ENCODE measurements around the gene CDC25A. TPM values are rescaled to one million over a fixed set of nuclear protein-coding genes. Genes with fewer than 3 reads are reported as not detected.

CDC25A gene
- total and polyA plus RNA-seq, 2 experiments from 2014 or later = 17.7 to 126 TPM

DNA sequence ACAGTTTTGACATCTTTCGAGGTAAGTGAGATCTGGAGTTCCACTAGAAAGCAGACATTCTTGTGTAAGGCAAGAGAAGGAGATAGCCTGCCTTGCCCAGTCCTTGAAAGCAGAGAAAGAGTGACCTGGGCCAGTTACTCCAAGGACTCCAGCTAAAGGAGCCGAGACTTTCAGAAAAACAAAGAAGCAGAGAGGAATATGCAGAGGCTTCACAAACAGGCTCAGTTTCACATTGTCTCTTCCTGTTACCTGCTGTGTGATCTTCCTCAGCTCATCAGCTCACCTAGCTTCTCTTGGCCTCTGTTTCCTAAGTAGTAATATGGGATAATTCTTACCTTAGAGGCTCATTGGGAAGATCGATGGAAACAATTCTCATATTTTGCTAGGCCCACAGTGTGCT, 81.0 kb downstream of the CDC25A start:
- Mint-ChIP-seq H3K4me1 (peaks cover 10% of the 10 kb centered on the region), H3K27me3 (ENCODE audit: insufficient read depth, low read depth, poor library complexity) (no peaks in the 10 kb centered on the region), H3K4me3 (no peak overlapping the region), H3K36me3 (ENCODE audit: low read depth) (peaks cover 3% of the 10 kb centered on the region; the same call in 1 of the 3 replicates), H3K9me3 (no peaks in the 10 kb centered on the region; the same call in 2 of the 3 replicates), H3K27ac (peak overlapping the region; percentile 54)
- peak overlapping the region; percentile 65 for H3K27ac ChIP-seq (ENCODE audit: low read depth)
- TF ChIP-seq, protein P1, sequence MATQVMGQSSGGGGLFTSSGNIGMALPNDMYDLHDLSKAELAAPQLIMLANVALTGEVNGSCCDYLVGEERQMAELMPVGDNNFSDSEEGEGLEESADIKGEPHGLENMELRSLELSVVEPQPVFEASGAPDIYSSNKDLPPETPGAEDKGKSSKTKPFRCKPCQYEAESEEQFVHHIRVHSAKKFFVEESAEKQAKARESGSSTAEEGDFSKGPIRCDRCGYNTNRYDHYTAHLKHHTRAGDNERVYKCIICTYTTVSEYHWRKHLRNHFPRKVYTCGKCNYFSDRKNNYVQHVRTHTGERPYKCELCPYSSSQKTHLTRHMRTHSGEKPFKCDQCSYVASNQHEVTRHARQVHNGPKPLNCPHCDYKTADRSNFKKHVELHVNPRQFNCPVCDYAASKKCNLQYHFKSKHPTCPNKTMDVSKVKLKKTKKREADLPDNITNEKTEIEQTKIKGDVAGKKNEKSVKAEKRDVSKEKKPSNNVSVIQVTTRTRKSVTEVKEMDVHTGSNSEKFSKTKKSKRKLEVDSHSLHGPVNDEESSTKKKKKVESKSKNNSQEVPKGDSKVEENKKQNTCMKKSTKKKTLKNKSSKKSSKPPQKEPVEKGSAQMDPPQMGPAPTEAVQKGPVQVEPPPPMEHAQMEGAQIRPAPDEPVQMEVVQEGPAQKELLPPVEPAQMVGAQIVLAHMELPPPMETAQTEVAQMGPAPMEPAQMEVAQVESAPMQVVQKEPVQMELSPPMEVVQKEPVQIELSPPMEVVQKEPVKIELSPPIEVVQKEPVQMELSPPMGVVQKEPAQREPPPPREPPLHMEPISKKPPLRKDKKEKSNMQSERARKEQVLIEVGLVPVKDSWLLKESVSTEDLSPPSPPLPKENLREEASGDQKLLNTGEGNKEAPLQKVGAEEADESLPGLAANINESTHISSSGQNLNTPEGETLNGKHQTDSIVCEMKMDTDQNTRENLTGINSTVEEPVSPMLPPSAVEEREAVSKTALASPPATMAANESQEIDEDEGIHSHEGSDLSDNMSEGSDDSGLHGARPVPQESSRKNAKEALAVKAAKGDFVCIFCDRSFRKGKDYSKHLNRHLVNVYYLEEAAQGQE (IDR thresholded peaks at IDR 0.05; ENCODE audit: unreplicated experiment) = no peak
- TF ChIP-seq, protein P2, sequence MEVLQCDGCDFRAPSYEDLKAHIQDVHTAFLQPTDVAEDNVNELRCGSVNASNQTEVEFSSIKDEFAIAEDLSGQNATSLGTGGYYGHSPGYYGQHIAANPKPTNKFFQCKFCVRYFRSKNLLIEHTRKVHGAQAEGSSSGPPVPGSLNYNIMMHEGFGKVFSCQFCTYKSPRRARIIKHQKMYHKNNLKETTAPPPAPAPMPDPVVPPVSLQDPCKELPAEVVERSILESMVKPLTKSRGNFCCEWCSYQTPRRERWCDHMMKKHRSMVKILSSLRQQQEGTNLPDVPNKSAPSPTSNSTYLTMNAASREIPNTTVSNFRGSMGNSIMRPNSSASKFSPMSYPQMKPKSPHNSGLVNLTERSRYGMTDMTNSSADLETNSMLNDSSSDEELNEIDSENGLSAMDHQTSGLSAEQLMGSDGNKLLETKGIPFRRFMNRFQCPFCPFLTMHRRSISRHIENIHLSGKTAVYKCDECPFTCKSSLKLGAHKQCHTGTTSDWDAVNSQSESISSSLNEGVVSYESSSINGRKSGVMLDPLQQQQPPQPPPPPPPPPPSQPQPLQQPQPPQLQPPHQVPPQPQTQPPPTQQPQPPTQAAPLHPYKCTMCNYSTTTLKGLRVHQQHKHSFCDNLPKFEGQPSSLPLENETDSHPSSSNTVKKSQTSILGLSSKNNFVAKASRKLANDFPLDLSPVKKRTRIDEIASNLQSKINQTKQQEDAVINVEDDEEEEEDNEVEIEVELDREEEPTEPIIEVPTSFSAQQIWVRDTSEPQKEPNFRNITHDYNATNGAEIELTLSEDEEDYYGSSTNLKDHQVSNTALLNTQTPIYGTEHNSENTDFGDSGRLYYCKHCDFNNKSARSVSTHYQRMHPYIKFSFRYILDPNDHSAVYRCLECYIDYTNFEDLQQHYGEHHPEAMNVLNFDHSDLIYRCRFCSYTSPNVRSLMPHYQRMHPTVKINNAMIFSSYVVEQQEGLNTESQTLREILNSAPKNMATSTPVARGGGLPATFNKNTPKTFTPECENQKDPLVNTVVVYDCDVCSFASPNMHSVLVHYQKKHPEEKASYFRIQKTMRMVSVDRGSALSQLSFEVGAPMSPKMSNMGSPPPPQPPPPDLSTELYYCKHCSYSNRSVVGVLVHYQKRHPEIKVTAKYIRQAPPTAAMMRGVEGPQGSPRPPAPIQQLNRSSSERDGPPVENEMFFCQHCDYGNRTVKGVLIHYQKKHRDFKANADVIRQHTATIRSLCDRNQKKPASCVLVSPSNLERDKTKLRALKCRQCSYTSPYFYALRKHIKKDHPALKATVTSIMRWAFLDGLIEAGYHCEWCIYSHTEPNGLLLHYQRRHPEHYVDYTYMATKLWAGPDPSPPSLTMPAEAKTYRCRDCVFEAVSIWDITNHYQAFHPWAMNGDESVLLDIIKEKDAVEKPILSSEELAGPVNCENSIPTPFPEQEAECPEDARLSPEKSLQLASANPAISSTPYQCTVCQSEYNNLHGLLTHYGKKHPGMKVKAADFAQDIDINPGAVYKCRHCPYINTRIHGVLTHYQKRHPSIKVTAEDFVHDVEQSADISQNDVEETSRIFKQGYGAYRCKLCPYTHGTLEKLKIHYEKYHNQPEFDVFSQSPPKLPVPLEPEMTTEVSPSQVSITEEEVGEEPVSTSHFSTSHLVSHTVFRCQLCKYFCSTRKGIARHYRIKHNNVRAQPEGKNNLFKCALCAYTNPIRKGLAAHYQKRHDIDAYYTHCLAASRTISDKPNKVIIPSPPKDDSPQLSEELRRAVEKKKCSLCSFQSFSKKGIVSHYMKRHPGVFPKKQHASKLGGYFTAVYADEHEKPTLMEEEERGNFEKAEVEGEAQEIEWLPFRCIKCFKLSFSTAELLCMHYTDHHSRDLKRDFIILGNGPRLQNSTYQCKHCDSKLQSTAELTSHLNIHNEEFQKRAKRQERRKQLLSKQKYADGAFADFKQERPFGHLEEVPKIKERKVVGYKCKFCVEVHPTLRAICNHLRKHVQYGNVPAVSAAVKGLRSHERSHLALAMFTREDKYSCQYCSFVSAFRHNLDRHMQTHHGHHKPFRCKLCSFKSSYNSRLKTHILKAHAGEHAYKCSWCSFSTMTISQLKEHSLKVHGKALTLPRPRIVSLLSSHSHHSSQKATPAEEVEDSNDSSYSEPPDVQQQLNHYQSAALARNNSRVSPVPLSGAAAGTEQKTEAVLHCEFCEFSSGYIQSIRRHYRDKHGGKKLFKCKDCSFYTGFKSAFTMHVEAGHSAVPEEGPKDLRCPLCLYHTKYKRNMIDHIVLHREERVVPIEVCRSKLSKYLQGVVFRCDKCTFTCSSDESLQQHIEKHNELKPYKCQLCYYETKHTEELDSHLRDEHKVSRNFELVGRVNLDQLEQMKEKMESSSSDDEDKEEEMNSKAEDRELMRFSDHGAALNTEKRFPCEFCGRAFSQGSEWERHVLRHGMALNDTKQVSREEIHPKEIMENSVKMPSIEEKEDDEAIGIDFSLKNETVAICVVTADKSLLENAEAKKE (CRISPR knock-in tag; IDR thresholded peaks at IDR 0.05) = peak; percentile 75
- H3K9me2 ChIP-seq (ENCODE audit: insufficient read depth) = peaks cover 5% of the 10 kb centered on the region; the same call in 1 of the 2 replicates
- peak overlapping the region; percentile 64 for H3K4me2 ChIP-seq
- H3K79me2 ChIP-seq (replicated peaks; ENCODE audit: insufficient read depth) = no peaks in the 10 kb centered on the region
- peak; percentile 61 for DNase-seq (ENCODE audit: low spot score)
- H3K27me3 ChIP-seq (ENCODE audit: insufficient read depth) = no peaks in the 10 kb centered on the region
- ATAC-seq = peak; percentile 97
- no peak overlapping the region for H2AFZ ChIP-seq
- H3K4me3 ChIP-seq = 0 out of 2 replicates have a peak overlapping the region, but pooled peaks have one; percentile 5
- H3K36me3 ChIP-seq (ENCODE audit: insufficient read depth) = no peaks in the 10 kb centered on the region
- no peaks in the 10 kb centered on the region for H3F3A ChIP-seq (replicated peaks; ENCODE audit: low read depth)
- peaks cover 10% of the 10 kb centered on the region for H3K4me1 ChIP-seq (ENCODE audit: insufficient read depth)
- H4K20me1 ChIP-seq (replicated peaks; ENCODE audit: insufficient read depth) = no peaks in the 10 kb centered on the region

MicroRNAs within 50 kb of the gene (microRNA counts, 767-probe panel; counts per million panel counts)
- microRNA hsa-miR-4443 = 9,112 counts per million, percentile 63 among the panel's probes with 10 or more counts

Small RNAs within 50 kb of the gene (microRNA-seq; reads per million reads assigned to microRNA genes)
- gene MIR4443 = 0.66 reads per million

Small RNAs within 50 kb of the gene (small RNA-seq; reads per million reads assigned to genes)
- gene MIR4443 (ENCODE audit: low replicate concordance) (not detected), gene NDUFB1P1 (ENCODE audit: low replicate concordance) (not detected), gene RNU7-128P (ENCODE audit: low replicate concordance) (not detected), gene SNRPFP4 (ENCODE audit: low replicate concordance) (not detected)

Other genes starting within 250 kb of the CDC25A start
- 103 and 108 TPM in 2 replicates for gene MAP4, start 172.0 kb downstream of the CDC25A start, total RNA-seq (2014; rRNA removed; shearing (Covaris generic))
- gene MAP4, start 172.0 kb downstream of the CDC25A start, polyA plus RNA-seq (2016; fragmentation: Nextera tagmentation; extraction: Ambion mirVana) = 102 and 113 TPM in 2 replicates
- gene CAMP, start 35.1 kb upstream of the CDC25A start, total RNA-seq (2014; rRNA removed; shearing (Covaris generic)) = not detected in 2 replicates
- gene CAMP, start 35.1 kb upstream of the CDC25A start, polyA plus RNA-seq (2016; fragmentation: Nextera tagmentation; extraction: Ambion mirVana) = not detected in 2 replicates
- gene ZNF589, start 52.7 kb upstream of the CDC25A start, total RNA-seq (2014; rRNA removed; shearing (Covaris generic)) = 106 and 115 TPM in 2 replicates
- 32.1 and 36.3 TPM in 2 replicates for gene ZNF589, start 52.7 kb upstream of the CDC25A start, polyA plus RNA-seq (2016; fragmentation: Nextera tagmentation; extraction: Ambion mirVana)
- gene NME6, start 113.0 kb upstream of the CDC25A start, total RNA-seq (2014; rRNA removed; shearing (Covaris generic)) = 12.4 and 16.4 TPM in 2 replicates
- 11.2 and 11.7 TPM in 2 replicates for gene NME6, start 113.0 kb upstream of the CDC25A start, polyA plus RNA-seq (2016; fragmentation: Nextera tagmentation; extraction: Ambion mirVana)
- gene SPINK8, start 145.2 kb upstream of the CDC25A start, total RNA-seq (2014; rRNA removed; shearing (Covaris generic)) = not detected in 2 replicates
- gene SPINK8, start 145.2 kb upstream of the CDC25A start, polyA plus RNA-seq (2016; fragmentation: Nextera tagmentation; extraction: Ambion mirVana) = not detected in 2 replicates
- not detected in 2 replicates for gene FBXW12, start 183.8 kb upstream of the CDC25A start, total RNA-seq (2014; rRNA removed; shearing (Covaris generic))
- gene FBXW12, start 183.8 kb upstream of the CDC25A start, polyA plus RNA-seq (2016; fragmentation: Nextera tagmentation; extraction: Ambion mirVana) = 0.21 and 0.73 TPM in 2 replicates
- gene PLXNB1, start 241.7 kb upstream of the CDC25A start, total RNA-seq (2014; rRNA removed; shearing (Covaris generic)) = 144 and 164 TPM in 2 replicates
- gene PLXNB1, start 241.7 kb upstream of the CDC25A start, polyA plus RNA-seq (2016; fragmentation: Nextera tagmentation; extraction: Ambion mirVana) = 49.0 and 49.3 TPM in 2 replicates

Data from GM23338 (cell line).